Activated T-cell treated with anti-CD3 and anti-CD28 coated beads for 48 hours (primary cell): ENCODE measurements around the gene NEDD8.

Experiments used
- DNase-seq: peaks from one replicate; pipeline ENCODE4 v3.0.0-alpha.2; 2020; ENCODE audit warnings: low read depth

NEDD8 gene

GRCh38 chr14:24179961-24180796 is 52.0 kb downstream of the NEDD8 start:
- no peak for DNase-seq

GRCh38 chr14:24179294-24179960 is 52.7 kb downstream of the NEDD8 start:
- DNase-seq = no peak

- no peak for DNase-seq
These were observed 53.6 kb downstream of the NEDD8 start for GRCh38 chr14:24178399-24179178.

- DNase-seq = no peak
These were observed 54.3 kb downstream of the NEDD8 start for GRCh38 chr14:24177891-24178290.

GRCh38 chr14:24177041-24177825 is 54.9 kb downstream of the NEDD8 start:
- DNase-seq = no peak

GRCh38 chr14:24176599-24176998 is 55.6 kb downstream of the NEDD8 start:
- DNase-seq = no peak

GRCh38 chr14:24172871-24173281 is 59.3 kb downstream of the NEDD8 start:
- DNase-seq = no peak

- no peak for DNase-seq
These were observed 59.8 kb downstream of the NEDD8 start for GRCh38 chr14:24172261-24172860.

GRCh38 chr14:24171422-24172260 is 60.5 kb downstream of the NEDD8 start, which contains the start of gene REC8:
REC8 (plus strand) TSS chr14:24172080; CDS start chr14:24172553, 473 bp downstream.
- DNase-seq = peak; percentile 72

- DNase-seq = no peak
These were observed 64.6 kb downstream of the NEDD8 start for GRCh38 chr14:24167469-24168114.
